ENCODE measurements around the gene POC1A. TPM values are rescaled to one million over a fixed set of nuclear protein-coding genes. Genes with fewer than 3 reads are reported as not detected.
A peak's percentile ranks its signal among the peaks of the same experiment; 100 is the strongest.

The POC1A gene
- total and polyA plus RNA-seq, 2 of the 8 experiments (the other 6 are each of a cell fraction or from before 2014, with no cell fraction given), result 35.7 to 39.2 TPM

GRCh38 chr3:52084954-52085680 is 69.1 kb downstream of the POC1A start:
- no peak overlapping the region for H3K4me3 ChIP-seq (ENCODE audit: extremely low read depth in 1 of 4, insufficient read depth in 2 of 4, low read depth in 3 of 4, low read length in 4 of 4)
- no peak overlapping the region for H3K18ac ChIP-seq (ENCODE audit: extremely low read depth, low read length)
- peaks cover 0 to 4% (median 0%) of the 10 kb centered on the region in 4 experiments; a peak in 2 of 7 replicates for H3K4me1 ChIP-seq (replicated peaks in 1 of 4; ENCODE audit: control insufficient read depth in 3 of 4, insufficient read depth in 4 of 4, low read length in 3 of 4)
- H3K36me3 ChIP-seq (ENCODE audit: control insufficient read depth in 2 of 4, insufficient read depth in 4 of 4, low read length in 3 of 4), result peaks cover 0 to 2% (median 0%) of the 10 kb centered on the region in 4 experiments; a peak in 1 of 8 replicates
- no peak overlapping the region; the same call in 1 of the 2 replicates for H4K8ac ChIP-seq (ENCODE audit: extremely low read depth, insufficient read depth, low read length)
- no peaks in the 10 kb centered on the region for H3K79me2 ChIP-seq (ENCODE audit: control insufficient read depth in 1 of 2, insufficient read depth in 2 of 2, low read length in 2 of 2)
- no peak overlapping the region for H3K4me2 ChIP-seq (ENCODE audit: insufficient read depth in 1 of 2, low read depth in 2 of 2, low read length in 2 of 2)
- H2AK5ac ChIP-seq (ENCODE audit: low read depth, low read length), result 0 out of 2 replicates have a peak overlapping the region, but pooled peaks have one; percentile 24
- no peak overlapping the region for H2AFZ ChIP-seq (ENCODE audit: low read length)
- peaks cover 5 to 7% of the 10 kb centered on the region in 2 experiments for H4K20me1 ChIP-seq (replicated peaks in 1 of 2; ENCODE audit: control insufficient read depth in 1 of 2, insufficient read depth in 2 of 2, low read length in 2 of 2)
- H3K79me1 ChIP-seq (ENCODE audit: low read depth, low read length), result no peaks in the 10 kb centered on the region; the same call in 1 of the 2 replicates
- no peak overlapping the region for H2BK12ac ChIP-seq (ENCODE audit: low read depth, low read length)
- no peak overlapping the region for H3K4ac ChIP-seq (replicated peaks; ENCODE audit: insufficient read length, low read depth, low read length)
- no peak overlapping the region for H3K9ac ChIP-seq (replicated peaks in 1 of 4; ENCODE audit: extremely low read depth in 1 of 4, low read depth in 3 of 4, low read length in 3 of 4)
- H2BK120ac ChIP-seq (replicated peaks; ENCODE audit: low read depth, low read length), result no peak overlapping the region
- H3K9me3 ChIP-seq (ENCODE audit: insufficient read depth in 2 of 2, low read depth in 1 of 2, low read length in 1 of 2), result no peaks in the 10 kb centered on the region
- H4K5ac ChIP-seq (ENCODE audit: insufficient read length, low read depth, low read length), result no peak overlapping the region
- no peak overlapping the region for H3K14ac ChIP-seq (ENCODE audit: insufficient read length)
- no peak overlapping the region; the same call in 1 of the 2 replicates for H2BK5ac ChIP-seq (ENCODE audit: low read depth, low read length)
- no peak overlapping the region for H2BK20ac ChIP-seq (ENCODE audit: low read length)
- FAIRE-seq (no peak), DNase-seq (ENCODE audit: low read depth in 1 of 2, low spot score in 2 of 2) (peak in 1 of 2 experiments; percentile 64)
- no peak overlapping the region for H3K56ac ChIP-seq (replicated peaks; ENCODE audit: insufficient read length, low read depth, low read length)
- no peak overlapping the region for H3K27ac ChIP-seq (ENCODE audit: low read depth, low read length)
- H3K23ac ChIP-seq (ENCODE audit: insufficient read length), result no peak overlapping the region
- WGBS, 2 experiments (ENCODE audit: extremely low coverage in 1 of 2, insufficient coverage in 1 of 2, insufficient read length in 1 of 2, insufficient replicate concordance in 2 of 2, low coverage in 1 of 2, low lambda C conversion rate in 2 of 2, missing lambda C conversion rate in 1 of 2), result 75% methylated on average over 10 of the region's 13 CpGs; no CpG with 5 or more reads in 1 of the 2 experiments
- H3K23me2 ChIP-seq (ENCODE audit: low read depth, low read length), result no peaks in the 10 kb centered on the region
- CTCF ChIA-PET (ENCODE audit: partially characterized antibody), result interaction anchor here (0.6 to 14.6 kb wide), 26 partner anchors 11 to 147 kb away, joined by 3 to 168 read pairs (median 4); partner anchors contain the start of gene DUSP7
- H3K27me3 ChIP-seq (replicated peaks in 1 of 4; ENCODE audit: control insufficient read depth in 3 of 4, extremely low read depth in 1 of 4, insufficient read depth in 3 of 4, low read length in 3 of 4), result no peaks in the 10 kb centered on the region
- TF ChIP-seq MAX (IDR thresholded peaks at IDR 0.05), result 0 out of 2 replicates have a peak, but pooled peaks have one; percentile 11
- peak in 2 of 3 experiments; percentile 41 to 53; a peak in 3 of 4 replicates for TF ChIP-seq CTCF (IDR thresholded peaks at IDR 0.05; ENCODE audit: control extremely low read depth in 1 of 3, insufficient read depth in 1 of 3, low read depth in 1 of 3, low read length in 3 of 3)
- peak; percentile 24 to 33; a peak in 2 of 4 replicates for TF ChIP-seq RAD21 (IDR thresholded peaks at IDR 0.05 in 1 of 2, conservative IDR thresholded peaks at IDR 0.05 in 1 of 2; ENCODE audit: low read depth in 2 of 2, low read length in 2 of 2)
- TF ChIP-seq CBX8 (IDR thresholded peaks at IDR 0.05; ENCODE audit: borderline replicate concordance, low read depth, low read length), result no peak
- POLR2A ChIA-PET (ENCODE audit: partially characterized antibody), result interaction anchor here (0.9 to 2.0 kb wide), 5 partner anchors 11 to 93 kb away, joined by 3 to 5 read pairs (median 4); partner anchors contain the start of gene RPL29
- H4K91ac ChIP-seq (replicated peaks; ENCODE audit: insufficient read length, low read length), result no peak overlapping the region
- no peak overlapping the region for H2BK15ac ChIP-seq (ENCODE audit: low read length)

Measured in H1 (cell line).